HL-60 (cell line): ENCODE results near the gene GUCY1A2.

Experiments
- CTCF ChIP-seq: IDR thresholded peaks from one replicate; pipeline ENCODE4 v1.5.1; 2011; ENCODE audit warnings: low read length, control low read depth, inconsistent platforms; ENCODE audit not compliant: insufficient read depth
- GABPA ChIP-seq: IDR thresholded peaks from 2 replicates; pipeline ENCODE4 v1.6.1; 2012; ENCODE audit warnings: low read depth
- REST ChIP-seq: IDR thresholded peaks from 2 replicates; pipeline ENCODE4 v1.6.1; 2012; ENCODE audit warnings: low read depth; ENCODE audit not compliant: insufficient replicate concordance
- SPI1 ChIP-seq: IDR thresholded peaks from 2 replicates; pipeline ENCODE4 v1.6.1; 2012; ENCODE audit warnings: low read depth, mild to moderate bottlenecking, borderline replicate concordance

GRCh38 chr11:106872246-106872645, 146.0 kb downstream of the GUCY1A2 start:
- TF ChIP-seq CTCF = no peak
- TF ChIP-seq SPI1 = no peak
- TF ChIP-seq GABPA = no peak
- no peak for TF ChIP-seq REST
